SHP77 treated with DMSO at 0.1 percent for 48 hours (cell line): Measurements from ENCODE around the gene ANKRD55.
"Not testable (repeated sequence)": the region's sequence is repeated elsewhere in the genome, so short reads cannot be mapped to it uniquely, and the experiment has no call there.

Experiments used
- DNase-seq: peaks from one replicate; lab custom pipeline; 2025; lab: John Stamatoyannopoulos, UW

Gene ANKRD55

DNA sequence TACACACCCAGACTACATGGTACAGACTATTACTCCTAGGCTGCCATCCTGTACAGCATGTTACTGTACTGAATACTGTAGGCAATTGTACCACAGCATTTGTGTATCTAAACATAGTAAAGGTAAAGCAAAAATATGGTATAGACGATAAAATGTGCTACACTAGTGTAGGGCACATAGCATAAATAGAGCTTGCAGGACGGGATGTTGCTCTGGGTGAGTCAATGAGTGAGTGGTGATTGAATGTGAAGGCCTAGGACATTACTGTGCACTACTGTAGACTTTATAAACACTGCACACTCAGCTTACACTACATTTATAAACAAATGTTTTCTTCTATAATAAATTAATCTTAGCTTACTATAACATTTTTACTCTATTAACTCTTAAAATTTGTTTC lies 25.6 kb downstream of the ANKRD55 start:
- DNase-seq = no peak

DNA sequence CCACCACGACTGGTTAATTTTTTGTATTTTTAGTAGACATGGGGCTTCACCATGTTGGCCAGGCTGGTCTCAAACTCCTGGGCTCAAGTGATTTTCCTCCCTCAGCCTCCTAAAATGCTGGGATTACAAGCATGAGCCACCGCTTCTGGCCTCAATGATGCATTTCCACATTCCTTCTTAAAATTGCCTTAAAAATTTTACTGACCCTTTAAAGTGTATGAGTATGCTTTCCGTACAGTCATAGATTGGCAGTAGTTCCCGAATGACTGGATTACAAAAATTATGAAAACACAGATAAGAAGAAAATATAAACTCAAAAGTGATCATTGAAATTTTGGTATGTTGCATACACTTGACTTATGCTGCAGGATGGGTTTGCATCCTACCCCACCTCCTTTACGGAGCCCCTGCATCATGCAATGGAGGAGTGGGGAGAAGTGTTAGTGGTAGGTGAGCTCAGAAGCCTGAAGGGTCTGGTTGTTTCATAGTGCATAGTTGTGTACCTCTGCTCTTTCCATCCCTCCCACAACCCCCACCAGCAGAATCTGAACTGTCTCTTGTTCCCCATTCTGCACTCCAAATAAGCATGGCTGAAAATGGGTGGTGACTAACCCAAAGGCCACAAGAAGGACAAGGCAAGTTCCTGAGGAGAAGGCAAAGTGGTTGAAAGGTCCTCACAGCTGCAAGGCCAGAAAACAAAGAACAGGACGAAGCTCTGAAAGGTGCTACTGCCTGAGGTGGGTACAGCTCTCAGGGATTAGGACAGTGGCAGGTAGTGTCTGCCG lies 26.8 kb downstream of the ANKRD55 start:
- no peak for DNase-seq

DNA sequence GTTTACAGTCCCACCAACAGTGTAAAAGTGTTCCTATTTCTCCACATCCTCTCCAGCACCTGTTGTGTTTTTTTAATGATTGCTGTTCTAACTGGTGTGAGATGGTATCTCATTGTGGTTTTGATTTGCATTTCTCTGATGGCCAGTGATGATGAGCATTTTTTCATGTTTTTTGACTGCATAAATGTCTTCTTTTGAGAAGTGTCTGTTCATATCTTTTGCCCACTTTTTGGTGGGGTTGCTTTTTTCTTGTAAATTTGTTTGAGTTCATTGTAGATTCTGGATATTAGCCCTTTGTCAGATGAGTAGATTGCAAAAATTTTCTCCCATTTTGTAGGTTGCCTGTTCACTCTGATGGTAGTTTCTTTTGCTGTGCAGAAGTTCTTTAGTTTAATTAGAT lies 29.2 kb downstream of the ANKRD55 start:
- DNase-seq = not testable (repeated sequence)

DNA sequence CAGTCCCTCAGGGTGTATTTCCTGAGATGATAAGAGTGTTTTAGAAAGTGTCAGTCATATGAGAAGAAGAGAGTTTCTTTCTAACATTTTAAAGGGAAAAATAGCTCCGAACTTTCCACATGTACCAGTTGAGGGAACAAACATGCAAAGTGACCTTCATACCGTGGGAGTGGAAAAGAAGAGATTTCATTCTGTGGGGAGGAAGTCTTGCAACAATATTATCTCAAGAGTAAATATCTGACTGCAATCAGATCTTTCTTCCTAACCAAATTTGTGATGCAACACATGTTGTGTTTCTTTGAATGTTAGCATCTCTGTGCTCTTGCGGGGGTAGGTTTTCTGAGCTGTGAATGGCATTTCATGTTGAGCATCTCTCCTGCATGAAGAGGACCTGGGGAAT lies 30.6 kb downstream of the ANKRD55 start:
- no peak for DNase-seq

DNA sequence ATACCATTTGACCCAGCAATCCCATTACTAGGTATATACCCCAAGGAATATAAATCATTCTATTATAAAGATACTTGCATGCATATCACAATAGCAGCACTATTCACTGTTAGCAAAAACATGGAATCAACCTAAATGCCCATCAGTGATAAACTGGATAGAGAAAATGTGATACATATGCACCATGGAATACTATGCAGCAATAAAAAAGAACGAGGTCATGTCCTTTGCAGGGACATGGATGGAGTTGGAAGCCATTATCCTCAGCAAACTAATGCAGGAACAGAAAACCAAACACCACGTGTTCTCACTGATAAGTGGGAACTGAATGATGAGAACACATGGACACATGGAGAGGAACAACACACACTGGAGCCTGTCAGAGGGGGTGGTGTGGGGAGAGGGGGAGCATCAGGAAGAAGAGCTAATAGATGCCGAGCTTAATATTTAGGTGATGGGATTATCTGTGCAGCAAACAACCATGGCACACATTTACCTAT lies 31.3 kb downstream of the ANKRD55 start:
- not testable (repeated sequence) for DNase-seq

DNA sequence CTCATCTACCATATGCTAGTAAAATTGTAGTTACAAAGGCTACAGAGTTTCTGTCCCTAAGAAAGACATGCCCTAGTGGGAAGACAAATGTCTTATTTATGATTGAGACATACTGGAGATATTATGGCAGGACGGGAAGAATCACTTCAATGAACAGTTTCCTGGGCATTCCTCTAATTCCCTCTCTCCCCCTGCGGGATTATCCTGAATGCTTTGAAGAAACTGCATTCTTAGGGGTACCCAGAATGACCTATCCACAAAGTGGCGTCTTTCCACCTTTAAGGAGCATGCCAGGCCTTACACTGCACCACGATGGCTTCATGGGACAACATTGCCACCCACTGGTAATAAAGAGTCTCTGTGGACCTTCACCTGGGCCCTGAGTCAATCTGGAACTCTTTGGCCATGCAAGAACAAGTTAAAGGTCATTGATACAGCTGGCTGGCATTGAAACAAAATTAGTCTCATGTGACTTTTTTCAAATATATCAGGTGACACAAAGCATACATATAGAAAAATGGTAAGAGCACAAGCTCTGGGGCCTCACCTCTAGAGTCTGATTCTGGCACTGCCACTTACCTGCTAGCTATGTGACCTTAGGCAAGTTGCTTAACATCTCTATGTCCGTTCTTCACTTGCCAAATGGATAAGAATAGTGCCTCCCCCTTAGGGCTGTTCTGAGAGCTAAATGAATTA lies 32.0 kb downstream of the ANKRD55 start:
- peak; percentile 48 for DNase-seq

DNA sequence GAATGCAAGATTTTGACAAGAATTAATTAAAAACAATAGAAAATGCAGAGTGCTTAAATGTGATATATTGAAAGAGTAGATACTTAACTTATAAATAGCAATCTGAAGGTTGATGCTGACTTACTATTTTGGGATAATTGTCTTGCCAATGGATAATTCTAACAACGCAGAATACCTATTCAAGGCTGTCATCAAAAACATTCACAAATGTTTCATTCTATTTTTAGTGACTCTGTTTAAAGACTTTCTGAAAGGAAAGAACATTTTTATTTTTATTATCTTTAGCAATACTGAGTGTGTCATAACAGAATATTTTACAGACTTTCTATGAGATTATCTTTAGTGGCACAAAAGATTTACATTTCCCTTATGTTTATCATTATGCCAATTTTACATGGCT lies 38.1 kb downstream of the ANKRD55 start:
- DNase-seq = no peak

DNA sequence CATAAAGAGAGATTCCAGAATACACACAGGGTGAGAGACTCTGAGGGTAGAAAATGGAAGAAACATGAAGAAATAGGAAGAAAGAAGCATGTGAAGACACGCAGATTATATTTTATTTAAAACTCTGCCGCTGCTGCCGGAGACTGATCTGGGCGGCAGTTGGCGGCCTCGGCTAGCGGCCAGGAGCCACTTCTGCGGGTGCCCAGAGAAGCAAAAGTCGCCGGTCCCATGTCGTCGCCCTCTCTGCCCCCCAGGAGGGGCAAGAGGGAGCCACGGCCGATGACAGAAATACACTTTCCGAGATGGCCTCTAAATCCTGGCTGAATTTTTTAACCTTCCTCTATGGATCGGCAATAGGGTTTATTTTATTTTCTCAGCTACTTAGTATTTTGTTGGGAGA lies 40.9 kb downstream of the ANKRD55 start:
- DNase-seq = no peak

DNA sequence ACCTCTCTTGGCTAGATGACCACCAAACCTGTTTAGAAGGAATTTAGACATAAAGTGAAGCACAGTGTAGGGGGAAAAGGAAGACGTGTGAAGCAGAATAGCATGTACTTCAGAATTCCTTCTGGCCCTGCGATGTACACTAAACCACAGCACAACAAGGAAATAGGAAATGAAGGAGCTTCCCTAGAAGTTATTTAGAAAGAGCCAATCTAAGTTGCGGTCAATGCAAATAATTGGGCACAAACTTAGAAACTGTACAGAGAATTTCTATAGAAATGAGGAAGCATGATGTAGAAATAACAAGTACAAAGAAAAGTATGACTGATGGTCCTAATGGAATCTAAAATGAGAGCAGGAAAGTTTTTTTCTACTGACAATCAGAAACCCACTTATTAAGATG lies 41.5 kb downstream of the ANKRD55 start:
- no peak for DNase-seq

DNA sequence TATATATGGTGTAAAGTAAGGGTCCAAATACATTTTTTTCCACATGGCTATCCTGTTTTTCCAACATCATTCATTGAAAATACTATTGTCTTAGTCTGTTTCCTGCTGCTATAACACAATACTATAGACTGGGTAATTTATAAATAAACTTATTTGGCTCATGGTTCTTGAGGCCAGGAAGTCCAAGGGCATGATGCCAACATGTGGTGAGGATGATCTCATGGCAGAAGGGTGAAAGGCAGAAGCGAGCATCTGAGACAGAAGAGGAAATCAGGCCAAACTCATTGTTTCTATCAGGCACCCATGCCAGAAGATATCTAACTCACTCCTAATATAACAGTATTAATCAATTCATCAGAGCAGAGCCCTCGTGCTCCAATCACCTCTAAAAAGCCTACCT lies 42.6 kb downstream of the ANKRD55 start:
- DNase-seq = no peak

DNA sequence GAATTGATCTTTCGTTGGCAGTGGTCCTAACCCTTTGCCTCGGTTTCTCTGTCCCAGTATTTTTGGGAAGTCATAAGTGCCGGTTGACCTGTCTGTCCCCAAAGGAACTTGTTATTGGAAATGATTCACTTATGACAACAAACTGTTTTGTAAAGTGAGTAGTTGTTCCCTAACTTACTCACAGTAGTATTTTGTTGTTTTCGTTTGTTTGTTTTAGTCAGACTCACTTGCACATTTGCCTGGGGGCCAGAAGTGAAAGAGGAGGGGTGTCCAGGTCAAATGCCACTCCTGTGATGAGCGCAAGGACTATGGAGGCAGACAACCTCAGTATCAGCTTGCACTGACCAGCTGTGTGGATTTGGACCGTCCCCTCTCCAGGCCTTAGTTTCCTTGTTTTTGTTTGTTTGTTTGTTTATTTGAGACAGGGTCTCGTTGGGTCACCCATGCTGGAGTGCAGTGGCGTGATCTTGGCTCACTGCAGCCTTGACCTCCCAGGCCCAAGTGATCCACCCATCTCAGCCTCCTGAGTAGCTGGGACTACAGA lies 47.3 kb downstream of the ANKRD55 start:
- no peak for DNase-seq

DNA sequence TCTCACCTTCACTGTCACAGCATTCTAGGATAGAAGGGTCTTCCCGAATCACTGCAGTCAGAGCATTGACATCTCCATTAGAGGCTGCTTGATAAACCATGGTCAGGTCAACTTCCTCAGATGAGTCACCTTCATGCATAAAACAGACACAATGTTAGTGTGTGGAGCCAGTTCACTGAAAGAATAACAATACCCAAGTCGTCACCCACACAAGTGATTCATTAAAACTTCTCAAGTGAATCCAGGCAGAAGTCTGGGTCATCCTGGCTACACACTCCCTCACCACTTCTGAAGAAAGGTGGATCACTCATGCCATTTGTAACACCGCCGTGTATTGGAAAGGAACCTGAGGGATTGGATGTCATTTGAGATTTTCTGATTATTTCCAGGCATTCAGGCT lies 49.6 kb downstream of the ANKRD55 start:
- no peak for DNase-seq

DNA sequence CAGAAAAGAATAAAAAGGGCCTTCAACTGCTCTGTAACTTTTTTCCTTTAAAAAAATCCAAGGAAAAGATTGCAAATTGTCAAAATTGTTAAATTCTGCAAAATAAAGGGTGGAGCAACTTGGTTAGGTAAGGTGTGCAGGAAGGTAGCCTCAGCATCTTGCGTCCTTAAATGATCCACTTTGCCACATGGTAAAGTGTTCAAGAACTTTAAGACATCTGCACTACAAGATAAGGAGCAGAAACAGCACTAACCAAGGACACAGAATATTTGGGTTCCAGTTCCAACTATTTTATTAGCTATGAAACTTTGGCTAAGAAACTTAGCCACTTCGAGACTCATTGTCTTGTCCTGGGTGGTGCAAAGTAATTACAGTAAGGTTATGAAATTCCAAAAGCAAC lies 53.7 kb downstream of the ANKRD55 start:
- DNase-seq = no peak

DNA sequence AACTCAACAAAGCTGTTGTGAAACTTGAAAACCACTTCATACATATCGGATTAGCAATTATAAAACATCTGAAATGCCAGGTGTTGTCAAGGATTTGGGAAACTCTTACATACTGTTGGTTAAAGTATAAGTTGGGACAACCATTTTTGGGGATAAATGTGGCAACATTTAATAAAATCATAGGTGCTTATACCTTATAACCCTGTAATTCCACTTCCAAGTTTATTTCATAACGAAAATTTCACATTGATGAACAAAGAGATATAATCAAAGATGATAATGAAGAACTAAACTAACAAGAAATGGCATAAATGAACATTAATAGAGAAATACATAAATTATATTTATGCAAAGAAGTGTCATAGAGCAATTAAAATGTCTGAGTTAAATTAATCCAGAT lies 54.3 kb downstream of the ANKRD55 start:
- no peak for DNase-seq

DNA sequence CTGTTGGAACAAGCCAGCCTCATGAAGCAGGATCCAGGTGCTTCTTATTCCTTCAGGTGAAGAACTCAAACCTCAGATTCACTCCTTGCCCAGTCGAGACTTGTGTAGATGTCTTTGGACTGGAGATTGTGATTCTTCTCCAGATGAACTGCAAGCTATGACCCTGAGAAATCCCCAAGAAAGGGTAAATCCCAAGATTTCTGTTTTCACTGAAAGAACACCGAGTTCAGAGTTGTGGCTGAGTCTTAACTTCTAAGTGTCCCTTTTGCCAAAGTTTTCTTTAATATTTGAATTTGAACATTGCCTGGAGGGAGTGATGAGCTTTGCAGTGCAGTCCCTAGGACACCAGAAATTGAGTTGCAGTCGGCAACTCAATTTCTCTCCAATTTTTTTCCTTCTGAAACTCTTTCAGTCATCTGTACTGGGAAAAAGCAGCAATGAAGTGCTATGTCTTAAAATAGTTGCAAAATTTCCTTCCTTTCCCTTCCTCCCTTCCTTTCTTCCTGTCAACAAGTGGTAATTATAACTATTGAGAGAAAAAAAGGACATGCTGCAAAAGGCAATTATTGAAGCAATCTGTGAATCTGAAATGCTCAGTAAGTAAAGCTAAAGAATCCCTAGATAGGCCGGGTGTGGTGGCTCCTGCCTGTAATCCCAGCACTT lies 56.1 kb downstream of the ANKRD55 start:
- DNase-seq = no peak

DNA sequence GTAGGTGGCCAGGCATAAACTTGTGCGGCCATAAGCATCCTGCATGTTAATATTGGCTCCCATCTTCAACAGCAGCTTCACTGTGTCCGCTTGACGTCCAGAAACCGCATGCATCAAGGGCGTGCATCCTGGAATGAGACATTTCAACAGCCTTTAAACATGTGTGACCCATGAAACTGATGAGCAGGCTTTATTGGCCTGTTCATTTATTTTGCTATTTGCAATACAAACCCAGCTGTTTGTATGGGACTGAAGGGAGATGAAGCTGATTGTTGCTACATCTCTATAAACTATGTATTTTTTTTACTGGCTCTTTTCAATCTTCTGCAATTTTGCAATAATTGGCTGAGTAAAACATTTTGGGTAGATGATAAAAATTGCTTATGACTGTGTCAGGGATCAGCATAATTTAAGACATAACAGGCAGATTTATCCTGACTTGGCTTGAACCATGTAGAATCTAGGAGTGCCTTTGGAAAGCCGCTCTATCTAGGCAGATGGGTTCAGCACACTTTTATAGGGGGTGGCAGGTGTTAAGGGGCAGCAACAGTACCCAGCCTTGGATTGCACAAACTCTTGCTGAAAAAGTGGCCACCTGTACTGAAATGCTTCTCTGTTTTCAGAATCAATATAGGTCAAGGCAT lies 56.9 kb downstream of the ANKRD55 start:
- DNase-seq = no peak

DNA sequence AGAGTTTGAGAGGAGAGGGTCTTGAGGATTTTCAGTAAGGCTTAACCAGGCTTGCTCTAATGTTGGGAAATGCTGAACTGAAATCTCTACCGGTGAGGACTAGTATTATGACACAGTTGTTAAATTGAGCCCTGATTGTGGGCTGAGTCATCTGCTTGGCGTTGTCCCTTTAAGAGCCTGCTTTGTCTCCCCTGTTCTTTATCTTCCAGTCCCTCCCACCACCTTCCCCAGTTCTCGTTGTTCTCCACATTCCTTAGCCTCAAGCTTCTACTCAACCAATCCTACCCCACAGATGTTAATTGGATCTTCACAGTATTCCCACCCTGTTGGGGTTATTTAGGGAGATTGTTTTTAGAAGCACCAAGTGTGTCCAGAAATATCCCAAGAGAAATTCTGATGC lies 57.6 kb downstream of the ANKRD55 start:
- no peak for DNase-seq

DNA sequence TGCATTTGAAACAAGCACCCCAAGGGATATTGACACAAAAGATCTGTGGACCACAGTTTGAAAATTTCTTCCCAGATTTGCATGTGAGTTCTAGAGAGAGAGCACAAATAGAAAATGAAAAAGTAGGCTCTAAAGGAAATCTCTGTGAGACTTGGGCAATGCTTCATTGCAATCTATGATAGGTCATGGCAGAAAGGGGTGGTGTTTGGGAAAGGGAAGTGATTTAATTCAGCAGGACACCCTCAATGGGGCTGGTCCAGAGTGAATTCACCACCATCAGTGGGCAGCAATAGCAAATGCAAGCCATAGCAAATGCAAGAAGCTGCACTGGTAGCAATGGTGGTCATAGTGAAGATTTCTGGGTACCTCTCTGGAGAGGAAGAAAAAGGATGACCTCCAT lies 58.1 kb downstream of the ANKRD55 start:
- DNase-seq = no peak

DNA sequence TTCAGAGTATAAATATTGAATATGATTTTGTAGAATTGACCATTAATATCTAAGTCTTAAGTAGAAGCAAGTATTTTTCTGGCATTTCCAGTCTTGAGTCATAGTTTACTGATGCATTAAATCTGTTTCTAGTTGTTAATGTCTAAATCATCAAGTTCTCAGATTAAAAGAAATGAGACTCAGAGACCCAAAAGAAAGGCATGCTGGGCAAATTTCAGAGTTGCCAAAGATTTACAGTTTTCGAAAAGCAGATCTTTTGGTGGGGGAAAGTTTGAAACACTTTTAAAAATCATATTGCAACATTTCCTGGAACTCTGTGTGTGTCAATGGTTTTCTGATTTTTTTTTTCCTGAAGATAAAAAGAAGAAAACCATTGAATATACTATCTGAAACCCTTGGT lies 60.9 kb downstream of the ANKRD55 start:
- no peak for DNase-seq

DNA sequence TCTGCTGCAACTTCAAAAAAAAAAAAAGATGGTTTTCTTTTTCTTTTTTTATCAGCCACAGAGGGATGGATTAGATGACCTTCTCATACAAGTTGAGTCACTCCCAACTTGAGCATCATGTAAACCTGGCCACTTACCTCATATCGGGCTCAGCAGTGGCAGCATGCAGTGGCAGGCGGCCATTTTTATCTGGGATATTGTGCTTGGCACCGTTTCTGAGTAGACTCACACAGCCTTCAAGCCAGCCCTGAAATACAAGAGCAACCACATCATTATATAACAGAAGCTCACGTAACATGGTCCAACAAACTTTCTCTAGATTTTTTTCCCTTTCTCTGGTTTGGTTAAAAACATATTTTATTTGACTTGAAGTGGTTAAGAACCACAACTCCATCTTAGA lies 62.6 kb downstream of the ANKRD55 start:
- no peak for DNase-seq

DNA sequence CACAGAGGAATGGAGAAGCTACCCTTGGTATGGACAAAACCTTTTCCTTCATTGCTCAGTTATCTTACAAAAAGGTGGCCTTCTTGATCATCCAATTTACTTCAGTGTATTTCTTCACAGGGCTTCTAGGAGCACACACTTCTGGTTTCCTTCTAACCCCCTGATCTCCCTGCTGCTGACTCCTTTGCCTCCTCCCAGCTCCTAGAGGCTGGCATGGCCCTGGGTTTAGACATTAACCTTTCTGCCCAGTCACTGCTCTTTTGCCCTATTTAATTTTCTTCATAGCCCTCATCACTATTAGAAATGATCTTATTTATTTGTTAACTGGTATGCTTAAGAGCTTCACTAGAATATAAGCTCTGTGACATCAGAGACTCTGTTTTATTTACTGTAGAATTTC lies 63.2 kb downstream of the ANKRD55 start:
- DNase-seq = no peak

DNA sequence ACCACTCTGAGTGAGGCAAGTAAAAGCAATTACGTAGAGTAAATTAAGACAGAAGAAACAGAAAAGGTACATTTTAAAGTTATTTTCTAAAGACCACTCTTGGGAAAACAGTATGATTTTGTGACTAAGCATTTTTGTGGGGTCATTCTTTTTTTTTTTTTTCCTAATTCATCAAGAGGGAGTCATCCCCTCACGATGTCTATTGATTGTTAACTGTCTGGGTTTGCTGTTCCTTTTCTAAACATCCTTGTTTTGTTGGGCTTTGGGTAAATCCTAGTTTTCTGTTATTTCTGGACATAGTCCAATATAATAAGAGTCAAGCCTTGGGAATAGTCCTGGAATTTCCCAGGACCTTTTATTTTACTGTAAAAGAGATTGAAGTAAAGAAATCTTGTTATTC lies 63.8 kb downstream of the ANKRD55 start:
- DNase-seq = no peak
